Aorta (tissue), 5 donors: ENCODE data around the gene LMBRD1. TPM values are rescaled to one million over a fixed set of nuclear protein-coding genes. Genes with fewer than 3 reads are reported as not detected.

Experiments
- ATAC-seq: fragments of 200-7000 bp; cut with Tn5 transposase; one replicate; pipeline ENCODE4 v1.9.1; 2022; ENCODE audit warnings: moderate library complexity; ENCODE audit not compliant: low FRiP score
- DNase-seq, 2 donors: peaks; one replicate each; pipeline ENCODE4 v3.0.0-alpha.2; 2020
- H3K27ac ChIP-seq, 2 donors: one replicate each; pipeline ENCODE4 v1.5.1; 2013; ENCODE audit warnings: low read length in 2 of 2, mild to moderate bottlenecking in 2 of 2, moderate library complexity in 2 of 2, control low read depth in 1 of 2, inconsistent platforms in 1 of 2, low read depth in 1 of 2
- H3K27me3 ChIP-seq, 2 donors: one replicate each; pipeline ENCODE4 v1.6.1; 2013; ENCODE audit warnings: control low read depth in 1 of 2, low read length in 1 of 2, mild to moderate bottlenecking in 1 of 2, moderate library complexity in 1 of 2; ENCODE audit not compliant: insufficient read depth in 2 of 2, control insufficient read depth in 1 of 2
- H3K36me3 ChIP-seq, 2 donors: one replicate each; pipeline ENCODE4 v1.6.1; 2013; ENCODE audit warnings: control low read depth in 1 of 2, low read length in 1 of 2, mild to moderate bottlenecking in 1 of 2; ENCODE audit not compliant: insufficient read depth in 2 of 2, control insufficient read depth in 1 of 2
- H3K4me1 ChIP-seq, 2 donors: one replicate each; pipeline ENCODE4 v1.6.1; 2013; ENCODE audit warnings: low read length in 2 of 2, control low read depth in 1 of 2, mild to moderate bottlenecking in 1 of 2, moderate library complexity in 1 of 2; ENCODE audit not compliant: insufficient read depth in 2 of 2, control insufficient read depth in 1 of 2
- H3K4me3 ChIP-seq, 2 donors: one replicate each; pipeline ENCODE4 v1.5.1; 2013; ENCODE audit warnings: low read length in 2 of 2, control low read depth in 1 of 2, mild to moderate bottlenecking in 1 of 2
- H3K9me3 ChIP-seq: one replicate; pipeline ENCODE4 v1.6.1; 2013; ENCODE audit warnings: mild to moderate bottlenecking, low read length; ENCODE audit not compliant: control insufficient read depth
- WGBS, 2 donors: extraction: QIAGEN DNeasy Blood & Tissue Kit; methylation state at CpG; one replicate each; pipeline ENCODE4 v1.1.7; 2013; 5-methylcytosine and 5-hydroxymethylcytosine counted together
- intact Hi-C, 2 donors: fragments of 100-400 bp; cut with DNase I; formaldehyde crosslinking; loops; one replicate each; pipeline versions ENCODE4 v1.14.2 to v1.15.0; 2022
- polyA plus RNA-seq, 2 donors: library from polyadenylated mRNA; stranded (reverse); fragments of 200-250 nt; gene quantifications; one replicate each; pipeline ENCODE4 v1.2.3, GENCODE V29; 2013
- total RNA-seq, 2 donors: library from RNA; stranded (reverse); fragmentation: NEBNext Ultra II Directional; extraction: Animal tissue kit (Norgen Biotek cat#: 25700); gene quantifications; one replicate each; pipeline ENCODE4 v1.2.1, GENCODE V29; 2021
- donor health status: healthy with polysubstance abuse.
- donor health status: Bipolar disorder and iron deficiency.
- donor health status: DM: no; HTN: no; CAD: no.
- donor health status: DM: no; HTN: no; CAD: no.
- donor health status: DM: yes; HTN: yes; CAD: no.

Gene LMBRD1
- total and polyA plus RNA-seq, 4 donors: 37.1 to 53.1 (median 43.9) TPM

DNA sequence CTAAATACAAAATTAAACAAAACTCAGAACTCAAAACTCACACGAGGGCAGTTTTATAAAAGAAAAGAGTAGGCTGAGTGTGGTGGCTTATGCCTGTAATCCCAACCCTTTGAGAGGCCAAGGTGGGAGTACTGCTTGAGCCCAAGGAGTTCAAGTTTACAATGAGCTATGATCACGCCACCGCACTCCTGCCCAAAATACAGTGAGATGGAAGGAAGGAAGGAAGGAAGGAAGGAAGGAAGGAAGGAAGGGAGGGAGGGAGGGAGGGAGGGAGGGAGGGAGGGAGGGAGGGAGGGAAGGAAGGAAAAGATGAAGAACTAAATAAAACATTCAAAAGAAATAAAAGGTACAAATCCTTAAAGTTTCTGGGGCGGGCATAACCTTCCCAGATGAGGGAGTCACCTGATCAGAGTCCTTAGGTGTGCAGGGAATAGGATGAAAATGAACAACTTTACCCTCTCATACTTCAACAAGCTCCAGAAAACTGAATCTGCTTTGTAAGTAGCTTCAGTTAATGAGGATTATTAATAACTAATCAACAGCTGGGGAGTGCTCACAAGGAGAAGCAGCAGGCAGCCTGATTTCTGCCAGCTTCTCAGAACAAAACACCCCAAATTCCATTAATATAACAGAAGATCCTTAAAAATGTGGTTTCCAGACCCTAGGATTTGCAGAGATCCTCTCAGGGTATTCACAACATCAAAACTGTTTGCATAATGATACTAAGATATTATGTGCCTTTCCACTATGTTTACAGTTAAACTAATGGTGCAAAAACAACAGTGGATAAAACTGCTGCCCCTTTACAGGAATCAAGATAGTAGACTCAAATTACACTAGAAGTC lies 21.8 kb downstream of the LMBRD1 start:
- intact Hi-C loops: no loop called here
- DNase-seq (no peak), ATAC-seq (no peak)
- WGBS, 2 donors: 90 to 96% methylated on average over 4 of the region's 4 CpGs
- no peak overlapping the region for H3K4me3 ChIP-seq
- no peaks in the 10 kb centered on the region for H3K27me3 ChIP-seq
- no peaks in the 10 kb centered on the region for H3K36me3 ChIP-seq
- no peaks in the 10 kb centered on the region for H3K4me1 ChIP-seq
- no peak overlapping the region for H3K27ac ChIP-seq
- no peaks in the 10 kb centered on the region for H3K9me3 ChIP-seq

DNA sequence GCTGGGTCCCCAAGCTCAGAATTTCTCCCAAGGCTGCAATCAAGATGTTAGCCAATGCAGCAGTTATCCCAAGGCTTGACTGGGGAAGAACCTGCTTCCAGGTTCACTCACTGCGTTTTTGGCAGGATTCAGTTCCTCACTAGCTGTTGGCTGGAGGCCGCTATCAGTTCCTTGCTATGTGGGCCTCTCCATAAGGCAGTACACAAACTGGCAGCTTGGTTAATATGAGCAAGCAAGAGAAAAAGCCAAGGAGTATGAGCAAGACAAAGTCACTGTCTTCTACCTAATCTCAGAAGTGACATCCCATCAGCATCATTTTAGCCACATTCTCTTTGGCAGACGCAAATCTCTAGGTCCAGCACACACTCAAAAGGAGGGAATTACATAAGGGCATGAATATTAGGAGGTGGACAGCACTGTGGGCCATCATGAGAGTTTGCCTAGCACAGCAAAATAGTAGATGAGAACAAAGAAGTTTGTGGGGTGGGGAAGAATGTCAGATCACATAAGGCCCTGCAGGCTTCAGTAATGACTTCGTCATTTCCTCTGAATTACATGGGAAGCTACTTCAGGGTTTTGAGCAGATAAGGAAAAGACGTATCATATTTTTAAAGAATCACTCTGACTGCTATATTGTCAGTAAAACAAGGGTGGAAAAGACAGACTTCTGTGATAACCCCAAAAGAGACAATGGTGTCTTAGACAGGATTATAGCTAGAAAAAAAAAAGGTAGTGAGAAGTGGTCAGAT lies 25.5 kb downstream of the LMBRD1 start:
- DNase-seq: no peak
- no peak for ATAC-seq
- Histone ChIP-seq H3K4me1 (no peaks in the 10 kb centered on the region), H3K27me3 (no peaks in the 10 kb centered on the region), H3K27ac (no peak overlapping the region), H3K4me3 (no peak overlapping the region), H3K9me3 (no peaks in the 10 kb centered on the region), H3K36me3 (no peaks in the 10 kb centered on the region)
- 94 to 95% methylated on average over 5 of the region's 5 CpGs for WGBS, 2 donors
- intact Hi-C loops: no loop called here

DNA sequence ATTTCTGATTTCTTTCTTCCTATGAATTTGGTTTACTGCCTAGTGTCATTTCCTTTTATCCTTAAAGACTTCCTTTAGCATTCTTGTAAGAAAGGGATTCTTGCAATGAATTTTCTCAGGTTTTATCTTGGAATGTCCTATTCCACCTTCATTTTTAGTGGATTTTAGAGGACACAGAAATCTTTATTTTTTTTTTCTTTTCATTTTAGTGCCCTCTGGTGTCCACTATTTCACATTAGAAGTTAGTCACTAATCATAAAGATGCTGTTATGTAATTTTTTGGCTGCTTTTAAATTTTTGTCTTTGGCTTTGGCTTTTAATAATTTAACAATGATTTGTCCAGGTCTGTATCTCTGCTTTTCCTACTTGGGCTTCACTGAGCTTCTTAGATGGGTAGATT lies 28.1 kb downstream of the LMBRD1 start:
- Histone ChIP-seq H3K27ac (no peak overlapping the region), H3K4me1 (no peaks in the 10 kb centered on the region), H3K4me3 (no peak overlapping the region), H3K27me3 (no peaks in the 10 kb centered on the region), H3K9me3 (no peaks in the 10 kb centered on the region), H3K36me3 (no peaks in the 10 kb centered on the region)
- intact Hi-C loops: no loop called here
- ATAC-seq (no peak), DNase-seq (no peak)

DNA sequence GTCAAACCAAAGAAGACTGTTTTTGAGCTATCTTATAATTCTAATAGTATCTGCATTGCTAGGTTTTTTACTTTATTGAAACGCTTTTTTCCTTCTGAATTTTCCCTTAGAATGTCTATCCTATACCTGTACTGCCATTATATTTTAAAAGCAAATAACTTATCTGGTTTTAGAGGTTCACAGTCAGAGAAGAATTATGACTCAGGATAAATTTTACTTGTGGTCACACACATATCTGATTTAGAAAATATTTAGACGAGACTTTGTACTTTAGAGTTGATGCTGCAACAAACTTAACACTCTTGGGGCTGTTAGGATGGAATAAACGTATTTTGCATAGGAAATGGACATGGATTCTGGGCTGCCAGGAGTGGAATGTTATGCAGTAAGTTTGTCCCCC lies 33.0 kb downstream of the LMBRD1 start:
- peaks cover 0 to 2% of the 10 kb centered on the region in 2 donors for H3K36me3 ChIP-seq
- no peaks in the 10 kb centered on the region for H3K27me3 ChIP-seq
- H3K4me1 ChIP-seq: no peaks in the 10 kb centered on the region
- WGBS, 2 donors: 89 to 91% methylated on average over 3 of the region's 3 CpGs
- intact Hi-C loops: no loop called here
- no peak for ATAC-seq
- no peak overlapping the region for H3K27ac ChIP-seq
- no peak for DNase-seq
- no peak overlapping the region for H3K4me3 ChIP-seq
- no peaks in the 10 kb centered on the region for H3K9me3 ChIP-seq

DNA sequence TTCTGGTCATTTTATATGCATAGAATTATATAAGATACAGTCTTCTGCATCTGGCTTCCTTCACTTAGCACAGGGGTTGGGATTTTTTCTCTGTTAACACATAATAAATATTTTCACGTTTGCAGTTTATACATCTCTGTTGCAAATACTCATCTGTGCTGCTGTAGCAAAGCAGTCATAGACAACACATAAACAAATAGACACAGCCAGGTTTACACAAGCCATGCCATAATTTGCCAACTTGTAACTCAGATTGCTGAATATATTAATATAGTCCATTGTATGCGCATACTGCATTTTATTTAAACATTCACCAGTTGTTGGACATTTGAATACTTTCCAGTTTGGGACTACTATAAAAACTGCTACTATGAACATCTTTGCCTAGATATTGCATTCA lies 35.0 kb downstream of the LMBRD1 start:
- intact Hi-C loops: no loop called here

DNA sequence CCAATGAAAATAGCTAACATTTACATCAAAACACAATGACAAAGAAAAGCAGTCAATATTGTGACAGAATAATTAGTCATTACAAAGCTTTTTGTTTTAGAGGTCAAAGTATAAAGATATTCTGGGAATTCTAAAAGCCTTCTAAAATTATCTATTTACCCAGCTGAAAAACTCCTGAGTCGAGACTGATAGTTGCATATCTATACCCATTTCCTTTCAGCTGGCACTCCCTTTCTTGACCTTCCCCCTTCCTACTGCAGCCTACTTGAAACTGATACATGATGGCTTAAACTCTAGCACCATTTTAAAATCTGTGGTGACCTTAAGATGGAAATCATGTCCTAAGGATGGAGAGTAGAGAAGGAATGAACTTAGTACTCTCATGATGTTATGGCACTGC lies 38.6 kb downstream of the LMBRD1 start:
- Histone ChIP-seq H3K9me3 (no peaks in the 10 kb centered on the region), H3K27ac (no peak overlapping the region), H3K4me3 (no peak overlapping the region), H3K36me3 (peaks cover 0 to 2% of the 10 kb centered on the region in 2 donors), H3K27me3 (no peaks in the 10 kb centered on the region), H3K4me1 (no peaks in the 10 kb centered on the region)
- no peak for ATAC-seq
- 32 to 36% methylated on average over 1 of the region's 1 CpG for WGBS, 2 donors
- intact Hi-C loops: no loop called here
- no peak for DNase-seq

More for the DNA sequence above, 35.0 kb downstream of the LMBRD1 start:
- Histone ChIP-seq H3K4me3 (no peak overlapping the region), H3K36me3 (peaks cover 0 to 2% of the 10 kb centered on the region in 2 donors), H3K27ac (no peak overlapping the region), H3K4me1 (no peaks in the 10 kb centered on the region), H3K9me3 (no peaks in the 10 kb centered on the region), H3K27me3 (no peaks in the 10 kb centered on the region)
- WGBS, 2 donors: 84 to 85% methylated on average over 2 of the region's 2 CpGs
- no peak for DNase-seq
- no peak for ATAC-seq

DNA sequence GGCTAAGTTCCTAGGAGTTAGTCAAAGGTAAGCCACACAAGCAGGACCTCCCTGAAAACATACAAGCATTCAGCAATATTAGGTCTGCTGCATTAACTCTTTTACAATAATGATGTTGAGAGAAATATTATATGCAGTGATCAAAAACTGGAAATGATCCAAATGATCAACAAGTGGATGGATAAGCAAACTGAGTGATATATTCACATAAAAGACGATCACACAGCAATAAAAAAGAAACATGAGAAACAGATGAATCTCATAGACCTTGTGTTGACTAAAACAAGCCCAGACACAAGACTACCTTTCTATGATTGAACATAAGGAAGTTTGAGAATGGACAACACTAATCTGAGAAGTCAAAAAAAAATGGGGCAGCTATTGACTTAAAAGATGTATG lies 39.9 kb downstream of the LMBRD1 start:
- ATAC-seq (no peak), DNase-seq (no peak)
- Histone ChIP-seq H3K4me3 (no peak overlapping the region), H3K36me3 (no peaks in the 10 kb centered on the region), H3K27me3 (no peaks in the 10 kb centered on the region), H3K9me3 (no peaks in the 10 kb centered on the region), H3K4me1 (no peaks in the 10 kb centered on the region), H3K27ac (no peak overlapping the region)
- intact Hi-C loops: no loop called here
- 88 to 91% methylated on average over 1 of the region's 1 CpG for WGBS, 2 donors

DNA sequence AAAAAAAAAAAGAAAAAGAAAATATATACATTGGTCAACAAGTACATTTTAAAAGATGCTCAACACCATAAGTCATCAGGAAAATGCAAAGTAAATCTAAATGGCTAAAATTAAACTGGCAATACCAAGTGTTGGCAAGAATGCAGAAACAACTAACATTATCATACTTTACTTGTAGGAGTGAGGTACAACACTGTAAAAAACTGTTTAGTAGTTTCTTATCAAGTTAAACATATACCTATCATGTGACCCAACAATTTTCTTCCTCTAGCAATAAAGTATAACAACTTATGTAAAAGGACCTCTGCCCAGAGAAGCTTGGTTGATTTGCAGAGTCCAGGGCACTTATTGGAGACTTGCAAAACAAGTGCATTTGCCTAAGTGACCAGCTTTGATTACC lies 40.4 kb downstream of the LMBRD1 start:
- H3K4me1 ChIP-seq: no peaks in the 10 kb centered on the region
- H3K4me3 ChIP-seq: no peak overlapping the region
- no peaks in the 10 kb centered on the region for H3K36me3 ChIP-seq
- no peaks in the 10 kb centered on the region for H3K9me3 ChIP-seq
- H3K27me3 ChIP-seq: no peaks in the 10 kb centered on the region
- ATAC-seq (no peak), DNase-seq (no peak)
- H3K27ac ChIP-seq: no peak overlapping the region
- intact Hi-C loops: no loop called here

DNA sequence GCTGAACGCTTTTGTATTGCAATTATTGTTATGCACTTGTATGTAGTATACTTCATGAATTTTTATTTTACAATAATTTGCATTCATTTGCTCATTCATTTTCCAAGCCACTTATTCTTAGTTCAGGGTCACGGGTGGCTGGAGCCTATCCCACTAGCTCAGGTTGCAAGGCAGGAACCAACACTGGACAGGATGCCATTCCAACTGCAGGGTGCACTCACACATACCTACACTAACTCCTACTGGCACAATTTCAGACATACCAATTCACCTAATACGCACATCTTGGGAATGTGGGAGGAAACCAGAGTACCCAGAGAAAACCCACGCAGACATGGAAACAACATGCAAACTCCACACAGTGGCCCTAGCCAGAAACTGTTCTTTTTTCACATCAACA lies 61.8 kb downstream of the LMBRD1 start:
- DNase-seq: no peak
- intact Hi-C loops: loop anchor here (10.0 kb wide), 1 partner anchor 370 kb away; no protein-coding TSS in a partner anchor
- H3K36me3 ChIP-seq: no peaks in the 10 kb centered on the region
- ATAC-seq: no peak
- H3K27me3 ChIP-seq: no peaks in the 10 kb centered on the region
- H3K4me3 ChIP-seq: no peak overlapping the region
- H3K4me1 ChIP-seq: no peaks in the 10 kb centered on the region
- no peak overlapping the region for H3K27ac ChIP-seq
- no peaks in the 10 kb centered on the region for H3K9me3 ChIP-seq
- WGBS, 2 donors: 95 to 96% methylated on average over 4 of the region's 4 CpGs
